ENCODE results near the gene FOXP1. TPM values are rescaled to one million over a fixed set of nuclear protein-coding genes. Genes with fewer than 3 reads are reported as not detected.
A peak's percentile ranks its signal among the peaks of the same experiment; 100 is the strongest.

The FOXP1 gene
- total RNA-seq, 2 experiments from 2014 or later: 203 to 205 TPM

- DNase-seq: no peak
- no peak overlapping the region for H3K4me3 Mint-ChIP-seq
- H3K9me3 Mint-ChIP-seq: peaks cover 15% of the 10 kb centered on the region
- H3K36me3 Mint-ChIP-seq: peaks cover 74% of the 10 kb centered on the region
- H3K4me1 Mint-ChIP-seq: peaks cover 65% of the 10 kb centered on the region
- H3K27ac Mint-ChIP-seq: peak overlapping the region; percentile 72
- no peaks in the 10 kb centered on the region for H3K27me3 Mint-ChIP-seq
Measured at GRCh38 chr3:71168121-71168721, 415.3 kb downstream of the FOXP1 start.

GRCh38 chr3:71166339-71167240 is 416.9 kb downstream of the FOXP1 start:
- Mint-ChIP-seq H3K9me3 (peaks cover 20% of the 10 kb centered on the region), H3K36me3 (peaks cover 80% of the 10 kb centered on the region), H3K27ac (peak overlapping the region; percentile 65)

GRCh38 chr3:71164881-71165280 is 418.6 kb downstream of the FOXP1 start:
- Mint-ChIP-seq H3K4me3 (no peak overlapping the region), H3K27me3 (no peaks in the 10 kb centered on the region), H3K27ac (no peak overlapping the region), H3K36me3 (peaks cover 79% of the 10 kb centered on the region), H3K4me1 (peaks cover 71% of the 10 kb centered on the region), H3K9me3 (peaks cover 31% of the 10 kb centered on the region)
- DNase-seq: no peak

More at GRCh38 chr3:71166339-71167240, 416.9 kb downstream of the FOXP1 start:
- Mint-ChIP-seq H3K27me3 (no peaks in the 10 kb centered on the region), H3K4me3 (no peak overlapping the region), H3K4me1 (peaks cover 69% of the 10 kb centered on the region)
- no peak for DNase-seq

- Mint-ChIP-seq H3K27me3 (no peaks in the 10 kb centered on the region), H3K27ac (peak overlapping the region; percentile 56), H3K4me1 (peaks cover 69% of the 10 kb centered on the region), H3K36me3 (peaks cover 83% of the 10 kb centered on the region), H3K4me3 (no peak overlapping the region), H3K9me3 (peaks cover 33% of the 10 kb centered on the region)
- DNase-seq: no peak
Measured at GRCh38 chr3:71163198-71163918, 420.2 kb downstream of the FOXP1 start.

- H3K4me3 Mint-ChIP-seq: no peak overlapping the region
- peak overlapping the region; percentile 72 for H3K27ac Mint-ChIP-seq
- peaks cover 68% of the 10 kb centered on the region for H3K4me1 Mint-ChIP-seq
Measured at GRCh38 chr3:71162221-71162620, 421.3 kb downstream of the FOXP1 start.

GRCh38 chr3:71160785-71161546 is 422.6 kb downstream of the FOXP1 start:
- no peak for DNase-seq
- Mint-ChIP-seq H3K4me3 (peak overlapping the region; percentile 32), H3K9me3 (peaks cover 29% of the 10 kb centered on the region), H3K4me1 (peaks cover 70% of the 10 kb centered on the region), H3K27ac (peak overlapping the region; percentile 72), H3K27me3 (no peaks in the 10 kb centered on the region), H3K36me3 (peaks cover 89% of the 10 kb centered on the region)

More at GRCh38 chr3:71162221-71162620, 421.3 kb downstream of the FOXP1 start:
- H3K27me3 Mint-ChIP-seq: no peaks in the 10 kb centered on the region
- H3K36me3 Mint-ChIP-seq: peaks cover 90% of the 10 kb centered on the region
- H3K9me3 Mint-ChIP-seq: peaks cover 39% of the 10 kb centered on the region
- DNase-seq: no peak

GRCh38 chr3:71156062-71156665 is 427.4 kb downstream of the FOXP1 start:
- H3K9me3 Mint-ChIP-seq: peaks cover 14% of the 10 kb centered on the region
- no peaks in the 10 kb centered on the region for H3K27me3 Mint-ChIP-seq
- no peak for DNase-seq
- no peak overlapping the region for H3K4me3 Mint-ChIP-seq
- peaks cover 79% of the 10 kb centered on the region for H3K36me3 Mint-ChIP-seq
- peak overlapping the region; percentile 74 for H3K27ac Mint-ChIP-seq
- peaks cover 75% of the 10 kb centered on the region for H3K4me1 Mint-ChIP-seq

- Mint-ChIP-seq H3K27me3 (no peaks in the 10 kb centered on the region), H3K4me3 (no peak overlapping the region), H3K36me3 (peaks cover 75% of the 10 kb centered on the region), H3K27ac (no peak overlapping the region), H3K9me3 (peaks cover 9% of the 10 kb centered on the region), H3K4me1 (peaks cover 77% of the 10 kb centered on the region)
- DNase-seq: no peak
Measured at GRCh38 chr3:71154846-71155245, 428.7 kb downstream of the FOXP1 start.

GRCh38 chr3:71153713-71154112 is 429.8 kb downstream of the FOXP1 start:
- H3K4me1 Mint-ChIP-seq: peaks cover 75% of the 10 kb centered on the region
- H3K27ac Mint-ChIP-seq: peak overlapping the region; percentile 63
- H3K9me3 Mint-ChIP-seq: peaks cover 7% of the 10 kb centered on the region
- H3K36me3 Mint-ChIP-seq: peaks cover 70% of the 10 kb centered on the region
- no peak overlapping the region for H3K4me3 Mint-ChIP-seq
- DNase-seq: no peak
- H3K27me3 Mint-ChIP-seq: no peaks in the 10 kb centered on the region

GRCh38 chr3:71152892-71153265 is 430.6 kb downstream of the FOXP1 start:
- DNase-seq: no peak
- H3K4me3 Mint-ChIP-seq: no peak overlapping the region
- peaks cover 68% of the 10 kb centered on the region for H3K4me1 Mint-ChIP-seq
- peaks cover 4% of the 10 kb centered on the region for H3K9me3 Mint-ChIP-seq
- H3K36me3 Mint-ChIP-seq: peaks cover 64% of the 10 kb centered on the region
- no peaks in the 10 kb centered on the region for H3K27me3 Mint-ChIP-seq
- peak overlapping the region; percentile 63 for H3K27ac Mint-ChIP-seq

- Mint-ChIP-seq H3K27me3 (no peaks in the 10 kb centered on the region), H3K4me3 (no peak overlapping the region)
Measured at GRCh38 chr3:71152039-71152891, 431.3 kb downstream of the FOXP1 start.

GRCh38 chr3:71149959-71150954 is 433.3 kb downstream of the FOXP1 start:
- Mint-ChIP-seq H3K27me3 (no peaks in the 10 kb centered on the region), H3K27ac (peak overlapping the region; percentile 66), H3K9me3 (peaks cover 1% of the 10 kb centered on the region), H3K4me3 (no peak overlapping the region), H3K4me1 (peaks cover 58% of the 10 kb centered on the region), H3K36me3 (peaks cover 52% of the 10 kb centered on the region)
- no peak for DNase-seq

More at GRCh38 chr3:71152039-71152891, 431.3 kb downstream of the FOXP1 start:
- peaks cover 2% of the 10 kb centered on the region for H3K9me3 Mint-ChIP-seq
- H3K36me3 Mint-ChIP-seq: peaks cover 61% of the 10 kb centered on the region
- H3K27ac Mint-ChIP-seq: peak overlapping the region; percentile 42
- no peak for DNase-seq
- H3K4me1 Mint-ChIP-seq: peaks cover 68% of the 10 kb centered on the region

Measured in activated naive CD8-positive, alpha-beta T cell treated with anti-CD3 and anti-CD28 coated beads for 36 hours (primary cell).